GM12878 (cell line): Measurements from ENCODE around the gene ZNRF3. TPM values are rescaled to one million over a fixed set of nuclear protein-coding genes. Genes with fewer than 3 reads are reported as not detected.
A peak's percentile ranks its signal among the peaks of the same experiment; 100 is the strongest.

Experiments
- ATAC-seq: fragments of 200-7000 bp; cut with Tn5 transposase; 3 replicates; pipeline ENCODE4 v1.9.1; 2020; ENCODE audit warnings: mild to moderate bottlenecking, moderate library complexity
- BruUV-seq: library from RNA; stranded (reverse); fragments of 400-500 nt; replicated peaks from 2 replicates; lab custom pipeline; 2021; lab: Mats Ljungman, UMichigan
- CTCF ChIA-PET: fragments of 300-600 bp; sonication (Branson Sonifier 250); formaldehyde crosslinking; extraction: SDS; loops from one replicate; lab custom pipeline; 2021; ENCODE audit warnings: inconsistent platforms; lab: Yijun Ruan, JAX
- POLR2A ChIA-PET: fragments of 350-600 bp; formaldehyde crosslinking; extraction: SDS; loops from one replicate; lab custom pipeline; 2021; ENCODE audit warnings: inconsistent platforms; lab: Charles Lee
- RAD21 ChIA-PET: fragments of 300-600 bp; sonication (Branson Sonifier 250); formaldehyde crosslinking; loops from one replicate; lab custom pipeline; 2023; ENCODE audit warnings: antibody characterized with exemption; ENCODE audit not compliant: unreplicated experiment; lab: Charles Lee
- SMC1A ChIA-PET: fragments of 300-600 bp; sonication (Branson Sonifier 250); formaldehyde crosslinking; loops from one replicate; lab custom pipeline; 2023; ENCODE audit not compliant: unreplicated experiment, uncharacterized antibody; lab: Charles Lee
- DNase-seq: peaks from one replicate; pipeline ENCODE4 v3.0.0-alpha.2; 2011; ENCODE audit warnings: low read depth, low spot score
- FAIRE-seq: peaks from 3 replicates; lab custom pipeline; 2011; peaks lifted over from hg19 to GRCh38; lab: Jason Lieb, UNC
- H2AFZ ChIP-seq: 2 replicates; pipeline ENCODE4 v1.6.0; 2011; ENCODE audit warnings: low read depth, low read length, control low read depth; ENCODE audit not compliant: control insufficient read depth
- H3K27ac ChIP-seq: 2 replicates; pipeline ENCODE4 v1.5.1; 2011; ENCODE audit warnings: control low read depth; ENCODE audit not compliant: control insufficient read depth, insufficient read depth
- H3K27me3 ChIP-seq, 2 experiments: replicated peaks in 1 of 2; 2 replicates each; pipeline versions ENCODE4 v1.6.0 to v1.6.1; 2011; ENCODE audit warnings: low read length in 1 of 2; ENCODE audit not compliant: control insufficient read depth in 2 of 2, insufficient read depth in 2 of 2
- H3K36me3 ChIP-seq, 2 experiments: 2 replicates each; pipeline ENCODE4 v1.5.1; 2011; ENCODE audit warnings: low read length in 1 of 2; ENCODE audit not compliant: control insufficient read depth in 2 of 2, insufficient read depth in 2 of 2
- H3K4me1 ChIP-seq: 2 replicates; pipeline ENCODE4 v1.6.1; 2011; ENCODE audit warnings: mild to moderate bottlenecking, low read length, moderate library complexity, mixed read lengths; ENCODE audit not compliant: control insufficient read depth, insufficient read depth
- H3K4me2 ChIP-seq: 2 replicates; pipeline ENCODE4 v1.6.0; 2011; ENCODE audit warnings: control low read depth; ENCODE audit not compliant: control insufficient read depth, insufficient read depth
- H3K4me3 ChIP-seq: fragments of 200-600 bp; sonication (generic); 2 replicates; pipeline ENCODE4 v1.5.1; 2016
- H3K79me2 ChIP-seq: 2 replicates; pipeline ENCODE4 v1.6.0; 2011; ENCODE audit warnings: low read length; ENCODE audit not compliant: control insufficient read depth, insufficient read depth
- H3K9ac ChIP-seq: 2 replicates; pipeline ENCODE4 v1.8.0; 2011; ENCODE audit warnings: low read length, control low read depth, mixed read lengths; ENCODE audit not compliant: control insufficient read depth, insufficient read depth
- H3K9me3 ChIP-seq: replicated peaks from 3 replicates; pipeline ENCODE4 v1.5.1; 2011; ENCODE audit warnings: mild to moderate bottlenecking, low read length; ENCODE audit not compliant: control insufficient read depth, insufficient read depth
- H4K20me1 ChIP-seq: 2 replicates; pipeline ENCODE4 v1.6.0; 2011; ENCODE audit not compliant: control insufficient read depth, insufficient read depth
- ATF2 ChIP-seq: IDR thresholded peaks from 2 replicates; pipeline ENCODE4 v1.6.1; 2012; ENCODE audit warnings: low read length, inconsistent platforms
- CTCF ChIP-seq, 3 experiments: IDR thresholded peaks in 2 of 3; conservative IDR thresholded peaks in 1 of 3; 2 replicates each; pipeline ENCODE4 v1.5.1; 2011; ENCODE audit warnings: low read depth in 3 of 3, low read length in 3 of 3, mild to moderate bottlenecking in 3 of 3, control low read depth in 2 of 3, moderate library complexity in 2 of 3, inconsistent platforms in 1 of 3, mixed read lengths in 1 of 3; ENCODE audit not compliant: control insufficient read depth in 2 of 3, insufficient read depth in 1 of 3; ENCODE audit errors: extremely low read depth in 1 of 3
- DPF2 ChIP-seq: fragments of 450-650 bp; IDR thresholded peaks from 2 replicates; pipeline ENCODE4 v1.6.1; 2017; ENCODE audit warnings: mild to moderate bottlenecking
- FOS ChIP-seq: IDR thresholded peaks from 3 replicates; pipeline ENCODE4 v1.6.1; 2011; ENCODE audit warnings: borderline replicate concordance; ENCODE audit not compliant: insufficient read length; ENCODE audit errors: extremely low read depth
- FOXM1 ChIP-seq: IDR thresholded peaks from 2 replicates; pipeline ENCODE4 v1.6.1; 2012; ENCODE audit warnings: low read depth, mild to moderate bottlenecking, inconsistent platforms, low read length, moderate library complexity
- JUND ChIP-seq: IDR thresholded peaks from 2 replicates; pipeline ENCODE4 v1.6.1; 2012; ENCODE audit warnings: low read depth, mild to moderate bottlenecking, low read length, improper control_type of control experiment, moderate library complexity
- NR2C1 ChIP-seq: fragments of 450-650 bp; IDR thresholded peaks from 2 replicates; pipeline ENCODE4 v1.6.1; 2017; ENCODE audit warnings: antibody characterized with exemption, mild to moderate bottlenecking, moderate library complexity
- PAX8 ChIP-seq: fragments of 450-650 bp; IDR thresholded peaks from 2 replicates; pipeline ENCODE4 v1.6.1; 2017; ENCODE audit warnings: mild to moderate bottlenecking, moderate library complexity
- RB1 ChIP-seq: fragments of 450-650 bp; formaldehyde crosslinking; IDR thresholded peaks from 2 replicates; pipeline ENCODE4 v1.6.1; 2017; ENCODE audit warnings: mild to moderate bottlenecking, borderline replicate concordance
- SMAD1 ChIP-seq: fragments of 450-650 bp; IDR thresholded peaks from 2 replicates; pipeline ENCODE4 v1.6.1; 2018; ENCODE audit warnings: mild to moderate bottlenecking, low read depth; ENCODE audit not compliant: partially characterized antibody
- ZNF622 ChIP-seq: fragments of 450-650 bp; IDR thresholded peaks from 2 replicates; pipeline ENCODE4 v1.6.1; 2017; ENCODE audit warnings: mild to moderate bottlenecking, inconsistent platforms
- WGBS: methylation state at CpG from one replicate; pipeline ENCODE4 v1.1.6; 2016; ENCODE audit warnings: low lambda C conversion rate; ENCODE audit not compliant: insufficient replicate concordance, insufficient coverage; ENCODE audit errors: missing lambda C conversion rate; 5-methylcytosine and 5-hydroxymethylcytosine counted together
- in situ Hi-C: fragments of 300-500 bp; cut with MboI; formaldehyde crosslinking; loops from 9 replicates; pipeline ENCODE4 v1.14.3; 2018; ENCODE audit warnings: mixed read lengths
- intact Hi-C: fragments of 100-400 bp; cut with micrococcal nuclease; formaldehyde crosslinking; loops from one replicate; pipeline ENCODE4 v1.14.2; 2022; ENCODE audit not compliant: unreplicated experiment
- polyA plus RNA-seq, 11 experiments: library from polyadenylated mRNA; depleted of rRNA in 4 of 11; unstranded in 6 of 11; stranded (reverse) in 5 of 11; fragments of >200 nt; fragmentation: Nextera tagmentation in 4 of 11; fragmentation: Illumina TruSeq in 1 of 11; extraction: Ambion mirVana in 4 of 11; extraction: Trizol in 1 of 11; gene quantifications; 1 replicate in 1 of 11; 2 replicates in 10 of 11; pipeline versions ENCODE4 v1.2.1 to v1.2.3, GENCODE V29; 2011 to 2016; ENCODE audit warnings: inconsistent platforms in 2 of 11, missing spikeins in 2 of 11, low read depth in 1 of 11
- total RNA-seq, 4 experiments: library from RNA; depleted of rRNA in 3 of 4; stranded (reverse); fragments of >200 nt in 3 of 4; fragmentation: Illumina TruSeq in 1 of 4; extraction: Trizol in 1 of 4; gene quantifications; 2 replicates each; pipeline versions ENCODE4 v1.2.1 to v1.2.3, GENCODE V29; 2013 to 2021
- TF ChIP-seq, protein P1 (sequence below): fragments of 450-650 bp; formaldehyde crosslinking; IDR thresholded peaks from 2 replicates; pipeline ENCODE4 v1.4.0; 2020; ENCODE audit warnings: mild to moderate bottlenecking, moderate library complexity
- TF ChIP-seq, protein P2 (sequence below): fragments of 150-350 bp; IDR thresholded peaks from 2 replicates; pipeline ENCODE4 v1.6.1; 2014; ENCODE audit warnings: mild to moderate bottlenecking, low read depth, low read length
- TF ChIP-seq, protein P3 (sequence below): fragments of 450-650 bp; IDR thresholded peaks from 2 replicates; pipeline ENCODE4 v1.6.1; 2016; ENCODE audit warnings: mild to moderate bottlenecking

ZNRF3 gene
- total and polyA plus RNA-seq, 10 of the 15 experiments (the other 5 are each of a cell fraction or from before 2014, with no cell fraction given): 0.05 to 2.4 (median 0.46) TPM

GRCh38 chr22:28989035-28989464 lies 105.7 kb downstream of the ZNRF3 start:
- DNase-seq: no peak
- no peak for FAIRE-seq
- no peaks in the 10 kb centered on the region for H3K4me1 ChIP-seq
- ChIA-PET SMC1A (interaction anchor here (0.6 to 4.8 kb wide), 9 partner anchors 9 to 156 kb away, joined by 3 to 40 read pairs (median 6); no protein-coding TSS in a partner anchor), POLR2A (interaction anchor here (0.9 to 2.0 kb wide), 5 partner anchors 10 to 39 kb away, joined by 3 to 9 read pairs (median 5); no protein-coding TSS in a partner anchor), RAD21 (interaction anchor here (0.6 to 2.5 kb wide), 10 partner anchors 10 to 105 kb away, joined by 3 to 9 read pairs (median 4); partner anchors contain the start of gene ZNRF3), CTCF (interaction anchor here (0.6 to 2.2 kb wide), 6 partner anchors 9 to 134 kb away, joined by 3 to 6 read pairs (median 4); no protein-coding TSS in a partner anchor)
- no peaks in the 10 kb centered on the region for H3K36me3 ChIP-seq
- no peaks in the 10 kb centered on the region for H3K79me2 ChIP-seq
- WGBS: 0% methylated on average over 5 of the region's 5 CpGs
- in situ Hi-C loops (no loop called here), intact Hi-C loops (no loop called here)
- ATAC-seq: peak; percentile 58
- no peak overlapping the region for H2AFZ ChIP-seq
- no peak overlapping the region for H3K9ac ChIP-seq
- no peak overlapping the region for H3K4me3 ChIP-seq
- no peaks in the 10 kb centered on the region; the same call in 2 of the 3 replicates for H3K9me3 ChIP-seq
- no TSS peak for BruUV-seq
- no peaks in the 10 kb centered on the region for H4K20me1 ChIP-seq
- H3K27ac ChIP-seq: no peak overlapping the region
- H3K27me3 ChIP-seq: no peaks in the 10 kb centered on the region
- no peak overlapping the region for H3K4me2 ChIP-seq
- no peak for TF ChIP-seq PAX8
- TF ChIP-seq, protein P1, sequence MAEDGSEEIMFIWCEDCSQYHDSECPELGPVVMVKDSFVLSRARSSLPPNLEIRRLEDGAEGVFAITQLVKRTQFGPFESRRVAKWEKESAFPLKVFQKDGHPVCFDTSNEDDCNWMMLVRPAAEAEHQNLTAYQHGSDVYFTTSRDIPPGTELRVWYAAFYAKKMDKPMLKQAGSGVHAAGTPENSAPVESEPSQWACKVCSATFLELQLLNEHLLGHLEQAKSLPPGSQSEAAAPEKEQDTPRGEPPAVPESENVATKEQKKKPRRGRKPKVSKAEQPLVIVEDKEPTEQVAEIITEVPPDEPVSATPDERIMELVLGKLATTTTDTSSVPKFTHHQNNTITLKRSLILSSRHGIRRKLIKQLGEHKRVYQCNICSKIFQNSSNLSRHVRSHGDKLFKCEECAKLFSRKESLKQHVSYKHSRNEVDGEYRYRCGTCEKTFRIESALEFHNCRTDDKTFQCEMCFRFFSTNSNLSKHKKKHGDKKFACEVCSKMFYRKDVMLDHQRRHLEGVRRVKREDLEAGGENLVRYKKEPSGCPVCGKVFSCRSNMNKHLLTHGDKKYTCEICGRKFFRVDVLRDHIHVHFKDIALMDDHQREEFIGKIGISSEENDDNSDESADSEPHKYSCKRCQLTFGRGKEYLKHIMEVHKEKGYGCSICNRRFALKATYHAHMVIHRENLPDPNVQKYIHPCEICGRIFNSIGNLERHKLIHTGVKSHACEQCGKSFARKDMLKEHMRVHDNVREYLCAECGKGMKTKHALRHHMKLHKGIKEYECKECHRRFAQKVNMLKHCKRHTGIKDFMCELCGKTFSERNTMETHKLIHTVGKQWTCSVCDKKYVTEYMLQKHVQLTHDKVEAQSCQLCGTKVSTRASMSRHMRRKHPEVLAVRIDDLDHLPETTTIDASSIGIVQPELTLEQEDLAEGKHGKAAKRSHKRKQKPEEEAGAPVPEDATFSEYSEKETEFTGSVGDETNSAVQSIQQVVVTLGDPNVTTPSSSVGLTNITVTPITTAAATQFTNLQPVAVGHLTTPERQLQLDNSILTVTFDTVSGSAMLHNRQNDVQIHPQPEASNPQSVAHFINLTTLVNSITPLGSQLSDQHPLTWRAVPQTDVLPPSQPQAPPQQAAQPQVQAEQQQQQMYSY (CRISPR knock-in tag): no peak
- 0 out of 2 replicates have a peak, but pooled peaks have one; percentile 49 for TF ChIP-seq DPF2
- no peak for TF ChIP-seq FOS
- TF ChIP-seq, protein P2, sequence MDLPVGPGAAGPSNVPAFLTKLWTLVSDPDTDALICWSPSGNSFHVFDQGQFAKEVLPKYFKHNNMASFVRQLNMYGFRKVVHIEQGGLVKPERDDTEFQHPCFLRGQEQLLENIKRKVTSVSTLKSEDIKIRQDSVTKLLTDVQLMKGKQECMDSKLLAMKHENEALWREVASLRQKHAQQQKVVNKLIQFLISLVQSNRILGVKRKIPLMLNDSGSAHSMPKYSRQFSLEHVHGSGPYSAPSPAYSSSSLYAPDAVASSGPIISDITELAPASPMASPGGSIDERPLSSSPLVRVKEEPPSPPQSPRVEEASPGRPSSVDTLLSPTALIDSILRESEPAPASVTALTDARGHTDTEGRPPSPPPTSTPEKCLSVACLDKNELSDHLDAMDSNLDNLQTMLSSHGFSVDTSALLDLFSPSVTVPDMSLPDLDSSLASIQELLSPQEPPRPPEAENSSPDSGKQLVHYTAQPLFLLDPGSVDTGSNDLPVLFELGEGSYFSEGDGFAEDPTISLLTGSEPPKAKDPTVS: no peak
- TF ChIP-seq FOXM1: no peak
- no peak for TF ChIP-seq SMAD1
- TF ChIP-seq CTCF (IDR thresholded peaks at IDR 0.05 in 2 of 3, conservative IDR thresholded peaks at IDR 0.05 in 1 of 3; ENCODE audit: control insufficient read depth in 2 of 3, extremely low read depth in 1 of 3, insufficient read depth in 1 of 3, low read depth in 3 of 3, low read length in 3 of 3): no peak
- no peak for TF ChIP-seq ATF2
- TF ChIP-seq JUND: no peak
- TF ChIP-seq ZNF622: no peak
- TF ChIP-seq, protein P3, sequence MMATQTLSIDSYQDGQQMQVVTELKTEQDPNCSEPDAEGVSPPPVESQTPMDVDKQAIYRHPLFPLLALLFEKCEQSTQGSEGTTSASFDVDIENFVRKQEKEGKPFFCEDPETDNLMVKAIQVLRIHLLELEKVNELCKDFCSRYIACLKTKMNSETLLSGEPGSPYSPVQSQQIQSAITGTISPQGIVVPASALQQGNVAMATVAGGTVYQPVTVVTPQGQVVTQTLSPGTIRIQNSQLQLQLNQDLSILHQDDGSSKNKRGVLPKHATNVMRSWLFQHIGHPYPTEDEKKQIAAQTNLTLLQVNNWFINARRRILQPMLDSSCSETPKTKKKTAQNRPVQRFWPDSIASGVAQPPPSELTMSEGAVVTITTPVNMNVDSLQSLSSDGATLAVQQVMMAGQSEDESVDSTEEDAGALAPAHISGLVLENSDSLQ: no peak
- no peak for TF ChIP-seq RB1
- no peak for TF ChIP-seq NR2C1
